Progenitor cell of endocrine pancreas (in vitro differentiated cells): Measurements from ENCODE around the gene PRSS53. TPM values are rescaled to one million over a fixed set of nuclear protein-coding genes. Genes with fewer than 3 reads are reported as not detected.

Experiments
- DNase-seq: peaks from one replicate; pipeline ENCODE4 v3.0.0; 2021; ENCODE audit warnings: low spot score; ENCODE audit not compliant: unreplicated experiment
- H3K27ac Mint-ChIP-seq: 2 replicates; pipeline ENCODE4 v1.8.0; 2021; ENCODE audit warnings: mild to moderate bottlenecking, moderate library complexity, mixed read lengths
- H3K27me3 Mint-ChIP-seq: 2 replicates; pipeline ENCODE4 v1.8.0; 2021; ENCODE audit warnings: mixed read lengths
- H3K36me3 Mint-ChIP-seq: 2 replicates; pipeline ENCODE4 v1.8.0; 2022; ENCODE audit warnings: mixed read lengths; ENCODE audit not compliant: insufficient read depth
- H3K4me1 Mint-ChIP-seq: 2 replicates; pipeline ENCODE4 v1.8.0; 2021; ENCODE audit warnings: low read depth, mixed read lengths
- H3K4me3 Mint-ChIP-seq: 2 replicates; pipeline ENCODE4 v1.8.0; 2021; ENCODE audit warnings: low read depth, mild to moderate bottlenecking, moderate library complexity, mixed read lengths
- H3K9me3 Mint-ChIP-seq: 2 replicates; pipeline ENCODE4 v1.8.0; 2021; ENCODE audit warnings: low read depth, mixed read lengths
- total RNA-seq: library from RNA; stranded (reverse); gene quantifications from 2 replicates; pipeline ENCODE4 v1.2.1, GENCODE V29; 2021
- TF ChIP-seq, protein P1 (sequence below): fragments of 200-600 bp; sonication (generic); IDR thresholded peaks from one replicate; pipeline ENCODE4 v1.5.0; 2021; ENCODE audit warnings: antibody characterized with exemption, mild to moderate bottlenecking; ENCODE audit not compliant: unreplicated experiment

The PRSS53 gene
- total RNA-seq, 1 donor from 2014 or later = 2.3 TPM

DNA sequence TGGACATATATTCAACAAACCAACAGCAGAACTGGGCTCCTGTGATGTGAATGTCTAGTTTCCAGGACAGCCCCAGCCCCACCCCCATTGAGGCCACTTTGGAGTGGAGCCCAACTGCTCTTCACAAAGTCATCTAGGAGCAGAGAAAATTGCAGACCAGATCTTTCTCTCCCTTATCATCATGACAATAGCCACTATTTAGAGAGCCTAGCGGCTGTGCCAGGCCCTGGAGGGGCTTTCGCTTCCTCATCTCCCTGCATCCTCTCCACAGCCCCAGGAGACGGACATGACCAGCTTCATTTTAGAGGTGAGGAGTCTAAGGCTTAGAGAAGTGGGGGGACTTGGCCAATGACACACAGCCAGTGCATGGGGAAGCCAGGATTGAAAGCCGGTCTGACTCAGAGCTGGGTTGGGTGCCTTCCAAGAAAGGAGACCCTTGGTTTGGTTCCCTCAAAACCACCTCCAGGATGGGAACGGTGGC, 45.4 kb upstream of the PRSS53 start:
- Mint-ChIP-seq H3K4me1 (peaks cover 49% of the 10 kb centered on the region), H3K9me3 (no peaks in the 10 kb centered on the region), H3K36me3 (peaks cover 14% of the 10 kb centered on the region), H3K4me3 (peak overlapping the region; percentile 91), H3K27ac (peak overlapping the region; percentile 98), H3K27me3 (no peaks in the 10 kb centered on the region)
- TF ChIP-seq, protein P1, sequence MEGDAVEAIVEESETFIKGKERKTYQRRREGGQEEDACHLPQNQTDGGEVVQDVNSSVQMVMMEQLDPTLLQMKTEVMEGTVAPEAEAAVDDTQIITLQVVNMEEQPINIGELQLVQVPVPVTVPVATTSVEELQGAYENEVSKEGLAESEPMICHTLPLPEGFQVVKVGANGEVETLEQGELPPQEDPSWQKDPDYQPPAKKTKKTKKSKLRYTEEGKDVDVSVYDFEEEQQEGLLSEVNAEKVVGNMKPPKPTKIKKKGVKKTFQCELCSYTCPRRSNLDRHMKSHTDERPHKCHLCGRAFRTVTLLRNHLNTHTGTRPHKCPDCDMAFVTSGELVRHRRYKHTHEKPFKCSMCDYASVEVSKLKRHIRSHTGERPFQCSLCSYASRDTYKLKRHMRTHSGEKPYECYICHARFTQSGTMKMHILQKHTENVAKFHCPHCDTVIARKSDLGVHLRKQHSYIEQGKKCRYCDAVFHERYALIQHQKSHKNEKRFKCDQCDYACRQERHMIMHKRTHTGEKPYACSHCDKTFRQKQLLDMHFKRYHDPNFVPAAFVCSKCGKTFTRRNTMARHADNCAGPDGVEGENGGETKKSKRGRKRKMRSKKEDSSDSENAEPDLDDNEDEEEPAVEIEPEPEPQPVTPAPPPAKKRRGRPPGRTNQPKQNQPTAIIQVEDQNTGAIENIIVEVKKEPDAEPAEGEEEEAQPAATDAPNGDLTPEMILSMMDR = no peak
- no peak for DNase-seq

GRCh38 chr16:31133046-31133501, 44.3 kb upstream of the PRSS53 start:
- no peak for DNase-seq
- peak overlapping the region; percentile 91 for H3K4me3 Mint-ChIP-seq
- H3K36me3 Mint-ChIP-seq = peaks cover 14% of the 10 kb centered on the region
- H3K27ac Mint-ChIP-seq = peak overlapping the region; percentile 93
- TF ChIP-seq, protein P1 = no peak
- H3K27me3 Mint-ChIP-seq = no peaks in the 10 kb centered on the region
- no peaks in the 10 kb centered on the region for H3K9me3 Mint-ChIP-seq
- peaks cover 40% of the 10 kb centered on the region for H3K4me1 Mint-ChIP-seq

- TF ChIP-seq, protein P1 = no peak
- DNase-seq = no peak
- H3K27ac Mint-ChIP-seq = peak overlapping the region; percentile 10
Measured at GRCh38 chr16:31132303-31132979, 43.7 kb upstream of the PRSS53 start.

DNA sequence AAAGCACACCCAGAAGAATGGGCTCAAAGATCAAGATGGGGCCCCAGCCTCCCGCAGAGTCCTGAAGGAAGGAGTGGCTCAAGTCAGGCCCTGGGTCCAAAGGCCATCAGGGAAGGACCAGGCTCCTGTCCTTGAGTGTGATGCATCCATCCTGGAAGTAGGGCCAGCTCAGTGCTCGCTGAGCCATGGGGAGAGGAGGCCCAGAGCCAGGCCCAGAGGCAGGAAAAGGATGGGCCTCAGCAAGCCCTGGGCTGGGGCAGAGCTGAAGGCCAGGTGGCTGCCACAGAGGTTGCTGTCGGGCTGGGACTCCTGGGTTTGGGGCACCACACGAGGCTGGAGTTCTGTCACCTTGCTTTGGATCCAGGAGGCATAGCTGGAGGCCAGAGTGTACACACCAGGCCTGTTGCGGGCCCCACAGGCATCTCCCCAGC, 43.1 kb upstream of the PRSS53 start:
- DNase-seq = no peak
- peaks cover 40% of the 10 kb centered on the region for H3K4me1 Mint-ChIP-seq
- peaks cover 15% of the 10 kb centered on the region for H3K36me3 Mint-ChIP-seq
- peak overlapping the region; percentile 98 for H3K27ac Mint-ChIP-seq
- no peak overlapping the region for H3K4me3 Mint-ChIP-seq
- TF ChIP-seq, protein P1 = no peak
- no peaks in the 10 kb centered on the region for H3K27me3 Mint-ChIP-seq
- H3K9me3 Mint-ChIP-seq = no peaks in the 10 kb centered on the region

More at GRCh38 chr16:31132303-31132979, 43.7 kb upstream of the PRSS53 start:
- H3K36me3 Mint-ChIP-seq = peaks cover 15% of the 10 kb centered on the region
- no peaks in the 10 kb centered on the region for H3K27me3 Mint-ChIP-seq
- peaks cover 40% of the 10 kb centered on the region for H3K4me1 Mint-ChIP-seq
- no peak overlapping the region for H3K4me3 Mint-ChIP-seq
- H3K9me3 Mint-ChIP-seq = no peaks in the 10 kb centered on the region

GRCh38 chr16:31131416-31131815, 42.7 kb upstream of the PRSS53 start:
- Mint-ChIP-seq H3K27ac (peak overlapping the region; percentile 98), H3K36me3 (peaks cover 15% of the 10 kb centered on the region), H3K4me1 (peaks cover 40% of the 10 kb centered on the region), H3K27me3 (no peaks in the 10 kb centered on the region), H3K9me3 (no peaks in the 10 kb centered on the region), H3K4me3 (peak overlapping the region; percentile 44)
- TF ChIP-seq, protein P1 = no peak
- DNase-seq = no peak
